PC-9 (cell line): Measurements from ENCODE around the gene FABP7. TPM values are rescaled to one million over a fixed set of nuclear protein-coding genes. Genes with fewer than 3 reads are reported as not detected.
A peak's percentile ranks its signal among the peaks of the same experiment; 100 is the strongest.

Experiments
- BruUV-seq: library from RNA; stranded (reverse); fragments of 400-500 nt; replicated peaks from 2 replicates; lab custom pipeline; 2021; lab: Mats Ljungman, UMichigan
- CTCF ChIA-PET: fragments of 300-600 bp; sonication (Branson Sonifier 250); formaldehyde crosslinking; loops from one replicate; lab custom pipeline; 2022; ENCODE audit warnings: antibody characterized with exemption; lab: Charles Lee
- POLR2A ChIA-PET: fragments of 300-600 bp; sonication (Branson Sonifier 250); formaldehyde crosslinking; loops from one replicate; lab custom pipeline; 2022; ENCODE audit warnings: antibody characterized with exemption; ENCODE audit not compliant: unreplicated experiment; lab: Charles Lee
- DNase-seq, 2 experiments: peaks; one replicate each; pipeline versions ENCODE4 v3.0.0 to v3.0.0-alpha.2; 2015 to 2022; ENCODE audit warnings: mixed read lengths in 1 of 2
- H2AFZ ChIP-seq: fragments of 200-600 bp; sonication (generic); 2 replicates; pipeline ENCODE4 v1.8.1; 2017; ENCODE audit warnings: antibody characterized with exemption
- H3F3A ChIP-seq: fragments of 200-600 bp; sonication (generic); 2 replicates; pipeline ENCODE4 v1.8.1; 2017; ENCODE audit warnings: antibody characterized with exemption, mild to moderate bottlenecking, low read depth; ENCODE audit not compliant: insufficient read depth
- H3K27ac ChIP-seq: fragments of 200-600 bp; sonication (generic); 2 replicates; pipeline ENCODE4 v1.6.1; 2016; ENCODE audit warnings: mixed run types
- H3K27me3 ChIP-seq: fragments of 200-600 bp; sonication (generic); 2 replicates; pipeline ENCODE4 v1.6.1; 2016; ENCODE audit warnings: low read depth, mixed run types; ENCODE audit not compliant: insufficient read depth
- H3K36me3 ChIP-seq: fragments of 200-600 bp; sonication (generic); 2 replicates; pipeline ENCODE4 v1.6.1; 2016; ENCODE audit warnings: low read depth, mixed run types
- H3K4me1 ChIP-seq: fragments of 200-600 bp; sonication (generic); replicated peaks from 2 replicates; pipeline ENCODE4 v1.6.1; 2016; ENCODE audit warnings: mixed run types; ENCODE audit not compliant: insufficient read depth
- H3K4me2 ChIP-seq: fragments of 200-600 bp; sonication (generic); 2 replicates; pipeline ENCODE4 v1.6.1; 2017; ENCODE audit warnings: mixed run types
- H3K4me3 ChIP-seq: fragments of 200-600 bp; sonication (generic); 2 replicates; pipeline ENCODE4 v1.6.1; 2016; ENCODE audit warnings: mixed run types
- H3K79me2 ChIP-seq: fragments of 200-600 bp; sonication (generic); 2 replicates; pipeline ENCODE4 v1.6.1; 2017; ENCODE audit warnings: low read depth, mixed run types
- H3K9me2 ChIP-seq: fragments of 200-600 bp; sonication (generic); 2 replicates; pipeline ENCODE4 v1.8.1; 2017; ENCODE audit warnings: mild to moderate bottlenecking; ENCODE audit not compliant: insufficient read depth
- H3K9me3 ChIP-seq: fragments of 200-600 bp; sonication (generic); 2 replicates; pipeline ENCODE4 v1.8.1; 2016; ENCODE audit warnings: low read depth; ENCODE audit not compliant: insufficient read depth
- H4K20me1 ChIP-seq: fragments of 200-600 bp; sonication (generic); 2 replicates; pipeline ENCODE4 v1.8.1; 2017; ENCODE audit not compliant: insufficient read depth
- CTCF ChIP-seq: fragments of 200-600 bp; sonication (generic); conservative IDR thresholded peaks from 2 replicates; pipeline ENCODE4 v1.6.1; 2017; ENCODE audit warnings: mixed run types, antibody characterized with exemption, mild to moderate bottlenecking, moderate library complexity
- EZH2 ChIP-seq: fragments of 200-600 bp; sonication (generic); IDR thresholded peaks from 2 replicates; pipeline ENCODE4 v1.8.0; 2017; ENCODE audit warnings: antibody characterized with exemption, low read depth
- intact Hi-C: fragments of 100-400 bp; cut with micrococcal nuclease; formaldehyde crosslinking; loops from one replicate; pipeline ENCODE4 v1.10.0; 2022; ENCODE audit not compliant: unreplicated experiment
- total RNA-seq: library from RNA; stranded (reverse); gene quantifications from 2 replicates; pipeline ENCODE4 v1.2.3, GENCODE V29; 2021

FABP7 gene
- total RNA-seq, 1 experiment from 2014 or later, result not detected

- no peaks in the 10 kb centered on the region for H3K27me3 ChIP-seq
- H3K9me3 ChIP-seq, result no peaks in the 10 kb centered on the region; the same call in 1 of the 2 replicates
- intact Hi-C loops, result no loop called here
- no peak overlapping the region for H3K4me3 ChIP-seq
- no peak overlapping the region for H3K4me2 ChIP-seq
- H3K4me1 ChIP-seq, result no peaks in the 10 kb centered on the region
- H3F3A ChIP-seq, result no peaks in the 10 kb centered on the region
- ChIA-PET CTCF (no interaction called here), POLR2A (no interaction called here)
- TF ChIP-seq CTCF, result no peak
- no peak for TF ChIP-seq EZH2
- no peaks in the 10 kb centered on the region for H3K9me2 ChIP-seq
- H3K36me3 ChIP-seq, result no peaks in the 10 kb centered on the region
- no peaks in the 10 kb centered on the region for H3K79me2 ChIP-seq
- no TSS peak for BruUV-seq
- H2AFZ ChIP-seq, result no peak overlapping the region
- no peak for DNase-seq
- no peaks in the 10 kb centered on the region for H4K20me1 ChIP-seq
- H3K27ac ChIP-seq, result no peak overlapping the region
Observed at GRCh38 chr6:122751326-122751725, 28.2 kb upstream of the FABP7 start.

- Histone ChIP-seq H3K27me3 (no peaks in the 10 kb centered on the region), H3F3A (no peaks in the 10 kb centered on the region), H3K4me2 (no peak overlapping the region), H3K27ac (no peak overlapping the region), H3K9me2 (no peaks in the 10 kb centered on the region), H2AFZ (no peak overlapping the region), H3K4me1 (no peaks in the 10 kb centered on the region), H3K9me3 (no peaks in the 10 kb centered on the region; the same call in 1 of the 2 replicates), H3K79me2 (no peaks in the 10 kb centered on the region), H3K36me3 (no peaks in the 10 kb centered on the region), H3K4me3 (no peak overlapping the region), H4K20me1 (no peaks in the 10 kb centered on the region)
- TF ChIP-seq EZH2, result no peak
- TF ChIP-seq CTCF, result no peak
- POLR2A ChIA-PET, result no interaction called here
- DNase-seq, result no peak
- intact Hi-C loops, result no loop called here
- BruUV-seq, result no TSS peak
- CTCF ChIA-PET, result no interaction called here
Observed at GRCh38 chr6:122752459-122752858, 27.1 kb upstream of the FABP7 start.

- DNase-seq, result peak in 1 of 2 experiments; percentile 21
- Histone ChIP-seq H3K4me1 (no peaks in the 10 kb centered on the region), H3K9me3 (no peaks in the 10 kb centered on the region; the same call in 1 of the 2 replicates), H3K27me3 (no peaks in the 10 kb centered on the region), H3K27ac (no peak overlapping the region), H3K9me2 (no peaks in the 10 kb centered on the region), H3F3A (no peaks in the 10 kb centered on the region), H3K4me3 (no peak overlapping the region), H3K36me3 (no peaks in the 10 kb centered on the region), H2AFZ (no peak overlapping the region), H3K4me2 (no peak overlapping the region), H4K20me1 (no peaks in the 10 kb centered on the region), H3K79me2 (no peaks in the 10 kb centered on the region)
- TF ChIP-seq CTCF (no peak), EZH2 (no peak)
- intact Hi-C loops, result no loop called here
- no TSS peak for BruUV-seq
- POLR2A ChIA-PET, result no interaction called here
- CTCF ChIA-PET, result no interaction called here
Observed at GRCh38 chr6:122753000-122753687, 26.4 kb upstream of the FABP7 start.
